Fibroblast of villous mesenchyme (primary cell): ENCODE results near the gene EGFLAM. TPM values are rescaled to one million over a fixed set of nuclear protein-coding genes. Genes with fewer than 3 reads are reported as not detected.

ENCODE experiments used
- DNase-seq: peaks from one replicate; pipeline ENCODE4 v3.0.0-alpha.2; 2010; ENCODE audit warnings: low read depth
- H3K4me3 ChIP-seq: 2 replicates; pipeline ENCODE4 v1.5.1; 2011; ENCODE audit warnings: low read depth, mild to moderate bottlenecking, low read length
- total RNA-seq: library from RNA; depleted of rRNA; stranded (reverse); fragments of >200 nt; gene quantifications from 2 replicates; pipeline ENCODE4 v1.2.3, GENCODE V29; 2012
- TF ChIP-seq, protein P1 (sequence below): IDR thresholded peaks from 2 replicates; pipeline ENCODE4 v1.5.1; 2012; ENCODE audit warnings: low read depth, mild to moderate bottlenecking, low read length; ENCODE audit not compliant: insufficient read depth

The EGFLAM gene
- total RNA-seq, 1 donor = 3.0 TPM

DNA sequence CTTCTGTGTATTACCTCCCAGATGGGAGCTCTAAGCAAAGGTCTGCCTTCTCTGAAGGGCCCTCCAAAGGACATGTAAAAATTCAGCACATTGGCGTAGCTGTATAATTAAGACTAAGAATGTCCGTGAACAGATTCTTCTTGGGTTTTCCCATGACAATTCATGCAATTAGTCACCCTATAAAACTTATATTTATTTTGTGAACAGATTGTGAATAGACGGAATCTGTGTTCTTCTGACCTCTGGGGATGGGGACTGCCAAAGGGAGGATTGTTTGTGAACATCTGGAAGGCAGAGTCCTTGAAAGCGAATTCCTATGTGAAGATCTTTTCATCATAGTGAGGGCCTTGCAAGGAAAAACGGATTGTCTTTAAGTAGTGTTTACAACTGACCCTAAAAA is 111.3 kb downstream of the EGFLAM start:
- H3K4me3 ChIP-seq = no peak overlapping the region
- TF ChIP-seq, protein P1, sequence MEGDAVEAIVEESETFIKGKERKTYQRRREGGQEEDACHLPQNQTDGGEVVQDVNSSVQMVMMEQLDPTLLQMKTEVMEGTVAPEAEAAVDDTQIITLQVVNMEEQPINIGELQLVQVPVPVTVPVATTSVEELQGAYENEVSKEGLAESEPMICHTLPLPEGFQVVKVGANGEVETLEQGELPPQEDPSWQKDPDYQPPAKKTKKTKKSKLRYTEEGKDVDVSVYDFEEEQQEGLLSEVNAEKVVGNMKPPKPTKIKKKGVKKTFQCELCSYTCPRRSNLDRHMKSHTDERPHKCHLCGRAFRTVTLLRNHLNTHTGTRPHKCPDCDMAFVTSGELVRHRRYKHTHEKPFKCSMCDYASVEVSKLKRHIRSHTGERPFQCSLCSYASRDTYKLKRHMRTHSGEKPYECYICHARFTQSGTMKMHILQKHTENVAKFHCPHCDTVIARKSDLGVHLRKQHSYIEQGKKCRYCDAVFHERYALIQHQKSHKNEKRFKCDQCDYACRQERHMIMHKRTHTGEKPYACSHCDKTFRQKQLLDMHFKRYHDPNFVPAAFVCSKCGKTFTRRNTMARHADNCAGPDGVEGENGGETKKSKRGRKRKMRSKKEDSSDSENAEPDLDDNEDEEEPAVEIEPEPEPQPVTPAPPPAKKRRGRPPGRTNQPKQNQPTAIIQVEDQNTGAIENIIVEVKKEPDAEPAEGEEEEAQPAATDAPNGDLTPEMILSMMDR = no peak
- peak; percentile 97 for DNase-seq

GRCh38 chr5:38370358-38371100 is 112.2 kb downstream of the EGFLAM start:
- peak; percentile 94 for DNase-seq
- no peak overlapping the region for H3K4me3 ChIP-seq
- TF ChIP-seq, protein P1 = no peak

DNA sequence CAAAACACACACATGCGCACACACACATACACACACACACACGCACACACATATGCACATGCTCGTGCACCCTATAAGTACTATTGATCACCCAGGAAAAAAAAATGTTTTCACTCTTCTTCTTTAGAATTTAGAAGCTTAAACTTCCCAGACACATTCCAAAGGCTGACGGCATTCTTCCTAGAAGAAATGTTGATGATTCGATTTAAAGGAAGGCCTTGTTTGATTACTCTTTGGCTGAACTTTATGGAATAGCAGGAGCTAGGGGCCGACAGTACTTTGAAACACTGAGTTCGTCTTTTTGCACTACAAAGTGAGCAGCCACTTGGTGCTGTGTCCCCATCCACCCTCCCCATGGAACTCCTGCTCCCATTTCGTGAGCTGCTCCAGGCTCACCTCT is 113.2 kb downstream of the EGFLAM start:
- DNase-seq = peak; percentile 13
- TF ChIP-seq, protein P1 = no peak
- no peak overlapping the region for H3K4me3 ChIP-seq

GRCh38 chr5:38373743-38374142 is 115.4 kb downstream of the EGFLAM start:
- DNase-seq = peak; percentile 79
- TF ChIP-seq, protein P1 = no peak

DNA sequence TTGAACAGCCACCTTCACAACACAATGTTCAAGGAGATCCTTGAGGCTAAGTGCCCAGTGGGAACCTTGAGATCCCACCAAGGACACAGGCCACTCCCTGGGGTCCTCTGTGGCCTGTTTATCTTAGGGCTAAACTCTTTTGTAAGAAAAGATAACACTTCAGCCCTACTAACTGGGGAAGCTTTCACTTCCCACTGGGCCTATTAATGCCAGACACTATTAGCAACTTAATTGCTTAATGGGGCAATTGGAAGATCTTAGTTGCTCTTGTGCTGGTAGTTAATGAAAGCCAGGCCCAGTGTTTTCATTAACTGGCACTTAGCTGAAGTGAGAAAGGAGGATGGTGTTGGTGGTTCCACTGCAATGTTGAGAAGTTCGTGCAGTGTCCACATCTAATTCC is 117.1 kb downstream of the EGFLAM start:
- DNase-seq = no peak
- TF ChIP-seq, protein P1 = no peak
- no peak overlapping the region for H3K4me3 ChIP-seq

More at GRCh38 chr5:38373743-38374142, 115.4 kb downstream of the EGFLAM start:
- no peak overlapping the region for H3K4me3 ChIP-seq

GRCh38 chr5:38376404-38376803 is 118.0 kb downstream of the EGFLAM start:
- no peak for DNase-seq
- TF ChIP-seq, protein P1 = no peak
- H3K4me3 ChIP-seq = no peak overlapping the region

DNA sequence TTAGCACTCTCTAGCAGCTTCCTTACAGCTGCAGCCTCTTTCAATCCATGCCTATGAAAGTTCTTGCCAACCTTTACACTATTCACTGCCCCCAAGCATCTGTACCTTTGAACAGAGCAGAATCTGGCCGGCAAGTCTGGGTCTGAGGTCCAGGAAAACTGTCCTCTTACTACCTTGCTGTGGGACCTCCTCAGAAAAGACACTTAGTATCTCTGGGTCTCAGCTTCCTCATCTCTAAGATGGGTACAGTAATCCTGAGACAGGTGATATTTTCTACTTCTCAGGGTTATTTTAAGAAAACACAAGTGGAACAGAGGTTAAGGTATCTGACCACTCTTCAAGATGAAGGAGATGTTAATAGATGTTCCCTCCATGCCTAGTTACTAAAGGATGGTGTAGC is 120.2 kb downstream of the EGFLAM start:
- no peak for DNase-seq
- no peak overlapping the region for H3K4me3 ChIP-seq
- TF ChIP-seq, protein P1 = no peak
